ENCODE measurements around the gene SDK1. TPM values are rescaled to one million over a fixed set of nuclear protein-coding genes. Genes with fewer than 3 reads are reported as not detected.

The SDK1 gene
- total RNA-seq, 1 experiment from 2014 or later = 9.3 TPM

GRCh38 chr7:3917436-3917835 is 616.4 kb downstream of the SDK1 start:
- no peak for ATAC-seq
- Mint-ChIP-seq H3K4me3 (no peak overlapping the region), H3K27ac (no peak overlapping the region), H3K27me3 (ENCODE audit: low read depth) (no peaks in the 10 kb centered on the region), H3K4me1 (peaks cover 17% of the 10 kb centered on the region), H3K9me3 (peaks cover 12% of the 10 kb centered on the region), H3K36me3 (peaks cover 3% of the 10 kb centered on the region)
- no peak for DNase-seq (ENCODE audit: low spot score)
- CTCF ChIA-PET = no interaction called here
- TF ChIP-seq FOXP1 (CRISPR knock-in tag; IDR thresholded peaks at IDR 0.05; ENCODE audit: borderline replicate concordance) = no peak
- no peak for TF ChIP-seq ZNF532 (CRISPR knock-in tag; IDR thresholded peaks at IDR 0.05; ENCODE audit: borderline replicate concordance)
- TF ChIP-seq ZNF423 (CRISPR knock-in tag; IDR thresholded peaks at IDR 0.05) = no peak
- TF ChIP-seq HMGXB4 (CRISPR knock-in tag; IDR thresholded peaks at IDR 0.05) = no peak
- no peak for TF ChIP-seq ZNF121 (CRISPR knock-in tag; IDR thresholded peaks at IDR 0.05)
- no peak for TF ChIP-seq NFATC4 (CRISPR knock-in tag; IDR thresholded peaks at IDR 0.05)
- no peak for TF ChIP-seq NFE2L1 (CRISPR knock-in tag; IDR thresholded peaks at IDR 0.05)
- TF ChIP-seq USF1 (CRISPR knock-in tag; IDR thresholded peaks at IDR 0.05) = no peak
- TF ChIP-seq MAX (CRISPR knock-in tag; IDR thresholded peaks at IDR 0.05) = no peak
- POLR2A ChIA-PET = no interaction called here

GRCh38 chr7:3918576-3918975 is 617.5 kb downstream of the SDK1 start:
- Mint-ChIP-seq H3K4me3 (no peak overlapping the region), H3K9me3 (peaks cover 12% of the 10 kb centered on the region), H3K36me3 (peaks cover 3% of the 10 kb centered on the region), H3K27ac (no peak overlapping the region), H3K27me3 (ENCODE audit: low read depth) (no peaks in the 10 kb centered on the region), H3K4me1 (peaks cover 21% of the 10 kb centered on the region)
- ChIA-PET CTCF (no interaction called here), POLR2A (no interaction called here)
- TF ChIP-seq MLX (CRISPR knock-in tag; IDR thresholded peaks at IDR 0.05) = no peak
- DNase-seq (ENCODE audit: low spot score) (no peak), ATAC-seq (no peak)

- H3K4me1 Mint-ChIP-seq = peaks cover 21% of the 10 kb centered on the region
- ChIA-PET POLR2A (interaction anchor here (0.9 kb wide), 1 partner anchor 20 kb away, joined by 3 read pairs; no protein-coding TSS in a partner anchor), CTCF (interaction anchor here (0.6 to 2.3 kb wide), 8 partner anchors 10 to 181 kb away, joined by 3 to 8 read pairs (median 4); no protein-coding TSS in a partner anchor)
- peak overlapping the region; percentile 76 for H3K27ac Mint-ChIP-seq
- no peak overlapping the region for H3K4me3 Mint-ChIP-seq
- TF ChIP-seq GABPB1 (CRISPR knock-in tag; IDR thresholded peaks at IDR 0.05) (no peak), PRDM15 (CRISPR knock-in tag; IDR thresholded peaks at IDR 0.05) (no peak), SOX15 (CRISPR knock-in tag; IDR thresholded peaks at IDR 0.05) (no peak), NFE2L1 (CRISPR knock-in tag; IDR thresholded peaks at IDR 0.05) (peak; percentile 95)
- H3K27me3 Mint-ChIP-seq (ENCODE audit: low read depth) = no peaks in the 10 kb centered on the region
- DNase-seq (ENCODE audit: low spot score) (peak; percentile 50), ATAC-seq (peak; percentile 88)
- peaks cover 12% of the 10 kb centered on the region for H3K9me3 Mint-ChIP-seq
- peaks cover 3% of the 10 kb centered on the region for H3K36me3 Mint-ChIP-seq
Measured at GRCh38 chr7:3922175-3922635, 621.2 kb downstream of the SDK1 start.

Measured in WTC11 (cell line).